IPS-18c (cell line): ENCODE measurements around the gene PLCXD3.

Experiments
- H3K4me3 ChIP-seq: 2 replicates; pipeline ENCODE4 v1.7.0; 2013; ENCODE audit warnings: low read depth, mild to moderate bottlenecking, low read length, moderate library complexity; ENCODE audit not compliant: insufficient read depth
- H3K9me3 ChIP-seq: one replicate; pipeline ENCODE4 v1.6.1; 2013; ENCODE audit warnings: mild to moderate bottlenecking, low read length, moderate library complexity; ENCODE audit not compliant: control insufficient read depth, insufficient read depth

The PLCXD3 gene, protein sequence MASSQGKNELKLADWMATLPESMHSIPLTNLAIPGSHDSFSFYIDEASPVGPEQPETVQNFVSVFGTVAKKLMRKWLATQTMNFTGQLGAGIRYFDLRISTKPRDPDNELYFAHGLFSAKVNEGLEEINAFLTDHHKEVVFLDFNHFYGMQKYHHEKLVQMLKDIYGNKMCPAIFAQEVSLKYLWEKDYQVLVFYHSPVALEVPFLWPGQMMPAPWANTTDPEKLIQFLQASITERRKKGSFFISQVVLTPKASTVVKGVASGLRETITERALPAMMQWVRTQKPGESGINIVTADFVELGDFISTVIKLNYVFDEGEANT

DNA sequence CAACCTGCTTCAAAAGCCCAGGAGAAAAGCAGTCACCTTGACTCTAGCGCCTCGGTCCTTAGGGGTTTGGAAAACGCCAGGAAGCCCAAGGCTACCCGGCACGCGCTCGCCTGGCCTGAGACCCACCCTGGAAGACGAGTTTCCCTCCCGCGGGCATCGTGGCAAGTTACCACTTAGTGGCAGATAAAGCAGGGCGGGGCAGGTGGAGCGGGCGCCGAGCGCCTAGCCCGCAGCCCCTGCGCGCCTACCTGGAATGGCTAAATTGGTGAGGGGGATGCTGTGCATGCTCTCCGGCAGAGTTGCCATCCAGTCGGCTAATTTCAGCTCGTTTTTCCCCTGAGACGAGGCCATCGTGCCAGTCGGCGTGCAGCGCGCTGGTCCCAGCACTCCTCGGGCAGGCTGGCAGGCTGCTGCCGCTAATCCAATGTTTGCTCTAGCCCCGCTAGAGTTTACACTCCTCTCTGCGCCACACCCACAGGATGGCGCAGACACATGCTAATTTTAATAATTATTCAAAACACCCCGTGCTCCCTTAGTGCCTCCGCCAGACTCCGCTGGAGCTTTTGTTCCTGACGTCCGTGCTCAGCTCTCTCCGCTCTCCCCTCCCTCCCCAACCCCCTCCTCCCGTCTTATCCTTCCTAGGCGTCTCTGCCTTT is at the start of gene PLCXD3:
PLCXD3 (minus strand) TSS at position 426 of the 656 bp plus-strand sequence; CDS start at position 351, 75 bp downstream.
- Histone ChIP-seq H3K4me3 (peak within 1 kb of the TSS; percentile 60), H3K9me3 (no peaks in the 10 kb centered on the region)

DNA sequence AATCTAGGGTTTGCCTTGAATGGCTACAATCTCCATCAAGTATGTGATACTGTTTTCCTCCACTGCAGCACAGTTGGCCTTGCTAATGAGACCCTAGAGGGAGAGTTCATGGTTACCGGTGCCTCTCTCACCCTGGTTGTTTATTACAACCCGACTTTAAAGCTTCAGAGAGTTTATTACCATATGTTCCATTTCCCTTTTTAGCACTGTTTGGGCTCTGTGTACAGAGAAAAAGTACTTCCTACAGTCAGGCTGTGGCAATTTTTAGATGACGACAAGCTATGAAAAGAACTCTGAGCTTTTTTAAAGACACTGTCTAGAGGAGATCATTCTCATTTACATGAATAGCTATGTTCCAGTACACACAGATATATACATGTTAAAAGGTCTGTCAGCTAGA is 48.8 kb upstream of the PLCXD3 start:
- H3K4me3 ChIP-seq = no peak overlapping the region
- H3K9me3 ChIP-seq = peaks cover 4% of the 10 kb centered on the region

DNA sequence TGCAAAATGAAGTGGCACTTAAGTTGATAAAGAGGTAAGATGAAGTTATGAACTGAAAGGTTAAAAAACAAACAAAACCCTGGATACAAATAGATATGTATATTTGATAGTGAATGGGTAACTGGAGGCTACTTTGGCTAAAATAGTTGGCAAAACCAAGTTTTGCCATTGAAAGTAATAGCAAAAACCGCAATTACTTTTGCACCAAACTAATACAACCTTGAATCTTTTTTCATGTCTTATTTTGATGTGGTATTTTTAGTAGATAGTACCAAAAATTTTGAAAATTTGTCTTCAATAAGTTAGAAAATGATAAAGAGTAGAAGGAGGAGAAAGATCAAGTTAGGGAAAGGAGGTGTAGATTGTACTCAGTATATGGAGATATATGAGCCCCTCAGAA is 47.9 kb upstream of the PLCXD3 start:
- peaks cover 4% of the 10 kb centered on the region for H3K9me3 ChIP-seq
- no peak overlapping the region for H3K4me3 ChIP-seq

DNA sequence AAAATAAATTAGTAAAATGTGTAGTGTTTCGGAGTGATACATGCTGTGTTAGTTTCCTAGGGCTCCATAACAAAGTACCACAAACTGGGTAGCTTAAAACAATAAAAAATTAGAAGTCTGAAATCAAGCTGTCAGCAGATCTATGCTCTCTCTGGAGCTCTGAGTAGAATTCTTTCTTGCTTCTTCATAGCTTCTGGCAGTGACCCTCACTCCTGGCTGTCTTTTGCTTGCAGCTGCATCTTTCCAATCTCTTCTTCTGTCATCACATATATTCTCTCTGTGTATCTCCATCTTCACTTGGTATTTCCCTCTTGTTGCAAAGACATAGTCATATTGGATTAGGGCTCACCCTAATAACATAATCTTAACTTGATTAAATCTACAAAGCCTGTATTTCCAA is 37.6 kb upstream of the PLCXD3 start:
- Histone ChIP-seq H3K9me3 (no peaks in the 10 kb centered on the region), H3K4me3 (no peak overlapping the region)

DNA sequence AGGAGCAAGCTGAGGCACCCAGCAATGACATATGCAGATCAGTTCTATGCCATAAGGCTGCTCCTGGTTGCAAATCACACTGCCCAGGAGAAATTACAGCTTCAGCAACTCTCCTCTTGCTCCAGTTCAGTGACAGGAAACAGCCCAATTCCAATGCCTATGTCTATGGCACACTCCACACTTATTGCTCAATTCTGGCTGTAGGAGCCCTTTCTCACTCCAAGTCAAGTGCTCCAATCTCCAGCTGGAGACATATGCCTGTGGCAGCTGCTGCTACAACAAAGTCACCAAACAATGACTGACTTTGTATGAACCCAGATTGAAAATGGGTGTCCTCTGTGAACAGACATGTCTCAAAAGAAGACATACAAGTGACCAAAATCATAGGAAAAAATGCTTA is 31.8 kb upstream of the PLCXD3 start:
- Histone ChIP-seq H3K9me3 (no peaks in the 10 kb centered on the region), H3K4me3 (no peak overlapping the region)

DNA sequence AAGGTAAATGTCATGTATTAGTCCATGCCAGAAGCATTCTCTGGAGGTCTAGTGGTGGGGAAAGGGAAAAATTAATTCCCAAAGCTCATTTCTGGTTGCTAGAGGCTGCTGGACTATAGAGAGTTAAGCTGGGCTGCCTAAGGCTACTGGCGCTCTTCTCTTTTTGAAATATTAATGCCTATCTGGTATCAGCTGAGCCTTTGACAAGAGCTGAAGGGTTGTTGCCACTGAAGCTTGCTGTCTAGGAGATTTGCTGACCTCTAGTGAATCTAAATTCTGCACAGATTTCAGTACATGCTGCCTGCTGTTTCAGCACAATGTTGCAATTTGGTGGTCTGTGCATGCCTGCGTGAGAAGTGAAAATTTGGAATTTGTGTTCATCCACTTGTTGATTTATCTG is 29.1 kb upstream of the PLCXD3 start:
- Histone ChIP-seq H3K4me3 (no peak overlapping the region), H3K9me3 (no peaks in the 10 kb centered on the region)

DNA sequence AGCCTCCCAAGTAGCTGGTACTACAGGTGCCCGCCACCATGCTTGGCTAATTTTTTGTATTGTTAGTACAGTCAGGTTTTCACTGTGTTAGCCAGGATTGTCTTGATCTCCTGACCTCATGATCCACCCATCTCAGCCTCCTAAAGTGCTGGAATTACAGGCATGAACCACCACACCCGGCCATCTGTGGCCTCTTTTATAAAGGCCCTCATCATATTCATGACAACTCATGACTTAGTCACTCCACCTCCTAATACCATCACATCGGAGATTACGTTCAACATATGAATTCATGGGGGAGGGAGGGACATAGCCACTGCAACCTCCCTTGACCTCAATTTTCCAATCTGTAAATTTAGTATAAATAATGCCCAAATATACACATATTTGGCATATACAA is 27.2 kb upstream of the PLCXD3 start:
- H3K4me3 ChIP-seq = no peak overlapping the region
- no peaks in the 10 kb centered on the region for H3K9me3 ChIP-seq

DNA sequence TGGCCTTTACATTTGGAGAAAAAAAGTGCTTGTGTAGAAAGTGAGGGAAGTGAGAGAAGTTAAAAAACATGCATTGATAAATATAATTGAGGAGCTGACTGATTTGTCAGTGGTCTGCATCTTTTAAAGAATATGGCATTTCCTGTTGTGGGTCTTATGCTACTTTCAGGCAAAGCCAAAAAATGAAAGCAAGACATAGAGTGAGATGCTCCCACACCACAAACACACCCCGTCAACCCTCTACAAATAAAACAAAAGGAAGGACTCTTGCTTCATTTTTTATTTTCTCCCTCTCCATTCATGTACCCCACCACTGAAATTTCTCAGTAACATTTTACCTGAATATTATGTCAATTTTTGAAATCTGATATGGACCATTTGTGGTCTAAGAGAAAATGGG is 22.1 kb upstream of the PLCXD3 start:
- no peak overlapping the region for H3K4me3 ChIP-seq
- no peaks in the 10 kb centered on the region for H3K9me3 ChIP-seq

DNA sequence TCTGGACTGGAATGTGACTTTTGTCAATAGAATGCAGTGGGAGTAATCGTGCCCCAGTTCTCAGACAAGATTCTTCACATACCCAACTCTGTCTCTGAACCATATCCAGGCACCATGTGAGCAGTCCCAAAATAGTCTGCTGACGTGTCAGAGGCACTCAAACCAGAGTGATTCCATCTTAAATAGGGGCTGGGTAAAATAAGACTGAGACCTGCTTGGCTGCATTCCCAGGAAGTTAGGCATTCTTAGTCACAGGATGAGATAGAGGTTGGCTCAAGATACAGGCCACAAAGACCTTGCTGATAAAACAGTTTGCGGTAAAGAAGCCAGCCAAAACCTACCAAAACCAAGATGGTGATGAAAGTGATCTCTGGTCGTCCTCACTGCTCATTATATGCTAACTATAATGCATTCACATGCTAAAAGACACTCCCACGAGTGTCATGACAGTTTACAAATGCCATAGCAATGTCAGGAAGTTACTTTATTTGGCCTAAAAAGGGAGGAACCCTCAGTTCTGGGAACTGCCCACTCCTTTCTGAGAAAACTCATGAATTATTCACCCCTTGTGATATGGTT is 16.9 kb upstream of the PLCXD3 start:
- Histone ChIP-seq H3K9me3 (no peaks in the 10 kb centered on the region), H3K4me3 (no peak overlapping the region)

DNA sequence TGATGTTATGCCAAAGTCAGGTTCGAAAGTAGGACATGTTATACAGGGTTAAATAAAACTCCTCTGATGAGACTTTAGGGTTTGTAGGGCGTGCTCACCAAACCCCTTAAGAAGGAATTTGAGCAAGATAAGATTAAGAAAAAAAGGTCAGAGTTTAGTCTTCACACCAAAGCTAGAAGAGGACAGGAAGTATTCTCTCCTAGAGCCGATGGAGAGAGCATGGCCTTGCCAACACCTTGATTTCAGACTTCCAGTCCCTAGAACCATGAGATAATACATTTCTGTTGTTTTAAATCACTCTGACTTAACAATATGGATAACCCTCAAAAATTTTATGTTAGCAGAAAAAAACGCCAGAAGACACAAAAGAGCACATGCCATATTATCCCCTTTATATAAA is 16.3 kb upstream of the PLCXD3 start:
- no peak overlapping the region for H3K4me3 ChIP-seq
- H3K9me3 ChIP-seq = no peaks in the 10 kb centered on the region

DNA sequence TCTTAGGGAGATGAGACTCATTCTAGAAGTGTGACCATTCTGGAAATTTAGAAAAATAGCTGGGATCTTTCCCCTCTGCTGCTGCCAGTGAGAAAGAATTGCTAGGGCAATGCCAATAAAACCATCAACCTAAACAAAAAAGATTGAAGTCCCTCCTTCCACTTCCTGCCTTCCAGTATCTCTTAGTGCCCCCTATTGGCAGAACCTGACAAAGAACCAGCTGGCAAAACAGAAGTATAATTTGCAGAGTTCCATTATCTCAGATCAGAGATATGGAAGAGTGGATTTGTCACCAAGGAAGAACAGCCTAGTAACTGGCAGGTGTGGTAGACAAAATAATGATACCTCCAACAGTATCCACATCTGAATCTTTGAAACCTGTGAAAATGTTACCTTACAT is 13.8 kb upstream of the PLCXD3 start:
- no peaks in the 10 kb centered on the region for H3K9me3 ChIP-seq
- no peak overlapping the region for H3K4me3 ChIP-seq

DNA sequence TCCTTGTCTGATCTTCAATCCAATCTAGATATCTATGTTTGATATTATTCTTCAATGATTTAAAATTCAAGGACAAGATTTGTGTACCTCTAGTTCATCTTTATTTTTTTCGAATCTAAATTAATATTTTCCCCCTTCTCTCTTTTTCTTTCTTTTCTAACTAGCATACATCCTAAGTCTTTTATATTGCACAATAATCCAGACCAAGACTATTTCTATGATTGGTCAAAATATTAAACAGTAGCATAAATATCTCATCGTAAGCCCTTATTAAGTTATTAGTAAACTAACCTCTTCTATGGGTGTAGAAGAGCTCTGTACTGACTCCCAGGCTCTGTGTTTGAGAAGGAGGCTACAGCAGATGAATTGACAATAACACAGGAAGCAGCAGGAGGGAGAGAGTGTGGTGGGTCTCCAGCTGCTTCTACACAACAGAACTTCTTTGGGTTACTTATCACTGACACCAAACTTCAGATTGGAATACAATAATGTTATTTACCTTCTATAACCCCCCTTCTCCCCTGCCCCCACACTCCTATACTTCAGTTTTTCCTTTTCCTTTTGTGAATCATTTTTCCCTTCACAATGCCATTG is 11.9 kb upstream of the PLCXD3 start:
- Histone ChIP-seq H3K9me3 (no peaks in the 10 kb centered on the region), H3K4me3 (no peak overlapping the region)

DNA sequence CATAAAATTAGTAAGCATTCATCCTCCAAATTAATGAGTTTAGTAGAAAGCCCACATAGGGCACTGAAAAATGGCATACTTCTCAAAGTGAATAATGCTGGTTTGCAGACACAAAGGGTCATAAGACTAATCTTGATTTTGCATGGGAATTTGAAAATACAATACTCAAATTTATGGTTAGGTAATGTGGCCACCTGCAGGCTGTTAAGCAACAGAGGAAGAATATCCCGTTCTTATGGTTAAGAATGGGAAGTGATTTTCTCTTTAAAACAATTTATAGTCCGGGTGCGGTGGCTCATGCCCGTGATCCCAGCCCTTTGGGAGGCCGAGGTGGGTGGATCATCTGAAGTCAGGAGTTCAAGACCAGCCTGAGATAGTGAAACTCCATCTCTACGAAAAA is 9.4 kb upstream of the PLCXD3 start:
- Histone ChIP-seq H3K9me3 (no peaks in the 10 kb centered on the region), H3K4me3 (no peak overlapping the region)

DNA sequence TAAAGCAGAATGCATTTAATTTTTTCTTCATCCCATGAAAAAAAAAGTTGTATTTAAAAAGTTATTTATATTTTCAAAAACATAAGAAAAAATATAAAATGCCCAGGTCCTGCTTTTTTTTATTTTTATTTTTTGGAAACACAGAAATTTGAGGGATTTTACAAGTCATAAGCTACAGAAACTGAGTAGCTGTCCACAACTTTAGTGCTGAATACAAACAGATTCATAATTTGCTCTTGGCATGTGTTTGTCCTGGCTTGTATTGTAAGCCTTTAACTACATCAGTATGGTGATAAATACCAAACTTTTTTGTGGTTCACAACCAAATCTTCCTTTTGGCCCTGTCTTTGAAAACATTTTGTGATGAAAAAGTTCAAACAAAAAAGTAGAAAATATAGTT is 7.5 kb upstream of the PLCXD3 start:
- H3K9me3 ChIP-seq = no peaks in the 10 kb centered on the region
- H3K4me3 ChIP-seq = no peak overlapping the region

DNA sequence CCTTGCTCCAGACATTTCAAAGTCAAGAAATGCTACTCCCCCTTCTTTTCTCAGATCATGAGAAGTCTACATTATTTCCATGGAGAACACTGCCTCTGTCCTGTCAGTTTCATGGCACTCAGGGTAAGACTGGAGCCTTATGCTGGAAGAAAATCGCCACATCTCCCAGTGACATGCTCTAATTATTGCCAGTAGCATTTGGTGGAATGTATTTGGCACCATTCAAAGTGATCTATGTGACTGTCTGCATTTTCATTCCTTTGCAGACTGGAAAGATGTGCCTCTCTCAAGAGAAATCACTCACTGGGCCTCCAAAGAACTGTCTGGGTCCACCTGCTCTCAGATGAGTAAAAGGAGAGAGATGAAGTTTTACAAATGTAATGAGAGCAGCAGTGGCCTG is 840 bp upstream of the PLCXD3 start:
- Histone ChIP-seq H3K4me3 (no peak overlapping the region), H3K9me3 (no peaks in the 10 kb centered on the region)

DNA sequence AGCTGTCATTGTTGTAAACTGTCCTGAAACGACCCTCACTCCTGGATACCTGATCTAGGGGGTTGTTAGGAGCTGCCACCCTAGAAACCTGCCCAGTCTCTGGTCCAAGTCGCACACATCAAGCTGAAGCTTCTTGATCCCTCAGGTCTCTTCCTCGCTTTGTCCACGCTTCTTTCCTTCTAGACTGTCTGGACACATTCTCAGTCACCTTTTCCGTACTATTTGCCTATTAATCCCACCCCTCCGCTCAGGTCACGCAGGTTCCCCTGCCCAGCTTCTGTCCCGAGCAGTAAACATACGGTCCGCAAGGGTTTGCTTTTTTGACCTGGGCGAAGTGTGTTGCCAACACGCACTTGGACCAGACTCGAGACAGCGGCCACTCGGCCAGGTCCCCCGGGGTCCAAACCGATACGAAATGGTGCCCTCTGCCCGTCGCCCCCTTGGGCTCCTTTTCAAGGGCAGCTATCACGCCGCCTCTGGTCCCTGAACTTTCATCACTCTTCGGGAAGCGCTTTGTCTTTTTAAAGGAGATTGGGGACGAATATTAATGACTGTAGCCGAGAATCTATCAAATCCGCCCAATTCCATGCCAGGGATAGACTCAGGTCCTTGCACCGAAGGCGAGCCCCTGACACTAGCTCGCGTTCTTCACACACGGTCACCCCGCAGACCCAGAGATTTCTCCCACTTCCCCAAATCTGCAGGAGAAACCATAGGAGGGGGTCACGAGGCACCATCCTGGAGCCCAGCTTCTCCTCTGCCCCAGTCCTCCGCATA is 814 bp downstream of the PLCXD3 start:
- peak overlapping the region; percentile 60 for H3K4me3 ChIP-seq
- H3K9me3 ChIP-seq = no peaks in the 10 kb centered on the region

DNA sequence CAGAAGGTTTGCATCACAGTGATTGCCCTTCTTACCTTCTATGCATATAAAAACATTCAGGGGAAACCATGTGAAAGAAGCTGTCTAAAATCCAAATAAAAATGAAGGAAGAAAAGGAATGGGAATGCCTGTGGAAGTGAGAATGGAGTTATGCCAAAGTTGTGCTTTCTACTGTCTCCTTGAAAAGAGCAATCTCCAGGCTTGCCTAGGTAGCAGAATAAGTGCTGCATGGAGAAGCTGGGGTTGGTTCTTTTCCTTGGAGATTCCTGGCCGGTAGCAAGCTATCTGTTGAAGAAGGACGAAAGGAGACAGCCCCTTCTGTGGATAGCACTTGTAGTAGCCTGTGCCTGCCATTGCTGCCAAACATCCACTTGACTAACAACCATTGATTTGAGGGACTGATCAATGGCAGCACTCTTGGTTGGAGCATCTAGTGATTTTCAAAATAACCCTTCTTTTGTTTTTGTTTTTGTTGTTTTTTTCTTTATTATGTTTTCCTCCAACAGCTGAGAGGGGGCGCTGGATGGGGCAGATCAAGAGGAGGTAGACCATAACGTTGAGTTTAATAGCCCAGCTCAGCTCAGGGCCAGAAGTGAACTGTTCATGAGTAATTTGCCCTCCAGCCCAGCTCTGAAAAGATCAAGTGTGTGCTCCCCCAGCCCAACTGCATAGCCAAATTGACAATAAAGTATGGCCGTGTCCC is 1.6 kb downstream of the PLCXD3 start:
- H3K9me3 ChIP-seq = no peaks in the 10 kb centered on the region
- no peak overlapping the region; the same call in 1 of the 2 replicates for H3K4me3 ChIP-seq
